GM23338 (cell line): ENCODE data around the gene GRIK4. TPM values are rescaled to one million over a fixed set of nuclear protein-coding genes. Genes with fewer than 3 reads are reported as not detected.

Experiments used
- ATAC-seq: fragments of 200-7000 bp; cut with Tn5 transposase; 3 replicates; pipeline ENCODE4 v1.9.1; 2020
- DNase-seq: peaks from one replicate; pipeline ENCODE4 v3.0.0-alpha.2; 2015; ENCODE audit warnings: low spot score
- H2AFZ ChIP-seq: fragments of 200-600 bp; sonication (generic); 2 replicates; pipeline ENCODE4 v1.8.0; 2016; ENCODE audit warnings: antibody characterized with exemption, mild to moderate bottlenecking, moderate library complexity
- H3F3A ChIP-seq: fragments of 200-600 bp; sonication (generic); replicated peaks from 2 replicates; pipeline ENCODE4 v1.8.0; 2017; ENCODE audit warnings: antibody characterized with exemption, mixed run types, low read depth
- H3K27ac ChIP-seq: fragments of 200-600 bp; sonication (generic); 2 replicates; pipeline ENCODE4 v1.6.1; 2016; ENCODE audit warnings: low read depth
- H3K27me3 ChIP-seq: fragments of 200-600 bp; sonication (generic); 2 replicates; pipeline ENCODE4 v1.8.0; 2016; ENCODE audit warnings: mild to moderate bottlenecking, mixed run types, moderate library complexity; ENCODE audit not compliant: insufficient read depth
- H3K36me3 ChIP-seq: fragments of 200-600 bp; sonication (generic); 2 replicates; pipeline ENCODE4 v1.8.0; 2016; ENCODE audit warnings: mild to moderate bottlenecking; ENCODE audit not compliant: insufficient read depth
- H3K4me1 ChIP-seq: fragments of 200-600 bp; sonication (generic); 2 replicates; pipeline ENCODE4 v1.8.0; 2016; ENCODE audit warnings: mild to moderate bottlenecking, moderate library complexity; ENCODE audit not compliant: insufficient read depth
- H3K4me2 ChIP-seq: fragments of 200-600 bp; sonication (generic); 2 replicates; pipeline ENCODE4 v1.7.1; 2017; ENCODE audit warnings: mixed run types
- H3K4me3 ChIP-seq: fragments of 200-600 bp; sonication (generic); 2 replicates; pipeline ENCODE4 v1.6.1; 2016; ENCODE audit warnings: mixed run types
- H3K79me2 ChIP-seq: fragments of 200-600 bp; sonication (generic); replicated peaks from 2 replicates; pipeline ENCODE4 v1.8.0; 2017; ENCODE audit warnings: mild to moderate bottlenecking; ENCODE audit not compliant: insufficient read depth
- H3K9me2 ChIP-seq: fragments of 200-600 bp; sonication (generic); 2 replicates; pipeline ENCODE4 v1.8.0; 2017; ENCODE audit not compliant: insufficient read depth
- H4K20me1 ChIP-seq: fragments of 200-600 bp; sonication (generic); replicated peaks from 2 replicates; pipeline ENCODE4 v1.8.0; 2017; ENCODE audit warnings: mild to moderate bottlenecking; ENCODE audit not compliant: insufficient read depth
- H3K27ac Mint-ChIP-seq: 2 replicates; pipeline ENCODE4 v1.8.0; 2020; ENCODE audit warnings: inconsistent platforms, mild to moderate bottlenecking, moderate library complexity, mixed read lengths
- H3K27me3 Mint-ChIP-seq: 3 replicates; pipeline ENCODE4 v1.8.0; 2022; ENCODE audit warnings: low read depth, mild to moderate bottlenecking, moderate library complexity, mixed read lengths, inconsistent platforms; ENCODE audit not compliant: insufficient read depth, poor library complexity
- H3K36me3 Mint-ChIP-seq: 3 replicates; pipeline ENCODE4 v1.8.0; 2021; ENCODE audit warnings: low read depth, mild to moderate bottlenecking, inconsistent platforms, moderate library complexity, mixed read lengths
- H3K4me1 Mint-ChIP-seq: 3 replicates; pipeline ENCODE4 v1.8.0; 2020; ENCODE audit warnings: mild to moderate bottlenecking, inconsistent platforms, mixed read lengths
- H3K4me3 Mint-ChIP-seq: 3 replicates; pipeline ENCODE4 v1.8.0; 2021; ENCODE audit warnings: moderate library complexity, mild to moderate bottlenecking, inconsistent platforms, mixed read lengths
- H3K9me3 Mint-ChIP-seq: 3 replicates; pipeline ENCODE4 v1.8.0; 2020; ENCODE audit warnings: moderate library complexity, mild to moderate bottlenecking, inconsistent platforms, mixed read lengths
- CREB1 ChIP-seq: fragments of 250-450 bp; sonication (Bioruptor Pico); IDR thresholded peaks from 2 replicates; pipeline ENCODE4 v1.5.0; 2020; ENCODE audit warnings: low read depth, mild to moderate bottlenecking, moderate library complexity
- CTCF ChIP-seq, 2 experiments: fragments of 200-600 bp in 1 of 2; sonication (generic) in 1 of 2; conservative IDR thresholded peaks; 2 replicates each; pipeline versions ENCODE4 v1.5.1 to v1.6.1; 2016 to 2017; ENCODE audit warnings: antibody characterized with exemption in 2 of 2, low read depth in 2 of 2, mild to moderate bottlenecking in 2 of 2, moderate library complexity in 1 of 2
- EZH2 ChIP-seq: fragments of 200-600 bp; sonication (generic); IDR thresholded peaks from one replicate; pipeline ENCODE4 v1.8.0; 2017; ENCODE audit warnings: antibody characterized with exemption, mild to moderate bottlenecking, low read depth; ENCODE audit not compliant: unreplicated experiment
- EZH2phosphoT487 ChIP-seq: fragments of 200-600 bp; sonication (generic); IDR thresholded peaks from one replicate; pipeline ENCODE4 v1.8.1; 2018; ENCODE audit warnings: antibody characterized with exemption; ENCODE audit not compliant: unreplicated experiment
- JUNB ChIP-seq: IDR thresholded peaks from one replicate; pipeline ENCODE4 v1.6.1; 2016; ENCODE audit warnings: antibody characterized with exemption; ENCODE audit not compliant: unreplicated experiment
- POLR2AphosphoS5 ChIP-seq: IDR thresholded peaks from 2 replicates; pipeline ENCODE4 v1.6.1; 2016; ENCODE audit warnings: antibody characterized with exemption, low read depth
- REST ChIP-seq: IDR thresholded peaks from one replicate; pipeline ENCODE4 v1.6.1; 2018; ENCODE audit warnings: antibody characterized with exemption; ENCODE audit not compliant: unreplicated experiment
- STAT1 ChIP-seq: IDR thresholded peaks from one replicate; pipeline ENCODE4 v1.6.1; 2016; ENCODE audit warnings: antibody characterized with exemption; ENCODE audit not compliant: unreplicated experiment
- ZNF114 ChIP-seq: fragments of 250-450 bp; sonication (Bioruptor Pico); IDR thresholded peaks from 2 replicates; pipeline ENCODE4 v1.5.0; 2020; ENCODE audit warnings: mild to moderate bottlenecking, moderate library complexity
- ZNF331 ChIP-seq: fragments of 250-450 bp; sonication (Bioruptor Pico); IDR thresholded peaks from 2 replicates; pipeline ENCODE4 v1.5.0; 2020; ENCODE audit warnings: low read depth, mild to moderate bottlenecking, moderate library complexity
- polyA plus RNA-seq: library from polyadenylated mRNA; unstranded; fragments of >200 nt; fragmentation: Nextera tagmentation; extraction: Ambion mirVana; gene quantifications from 2 replicates; pipeline ENCODE4 v1.2.1, GENCODE V29; 2016
- total RNA-seq: library from RNA; depleted of rRNA; stranded (reverse); fragments of >200 nt; shearing (Covaris generic); gene quantifications from 2 replicates; pipeline ENCODE4 v1.2.3, GENCODE V29; 2014
- TF ChIP-seq, protein P1 (sequence below): IDR thresholded peaks from 2 replicates; pipeline ENCODE4 v1.6.1; 2016; ENCODE audit warnings: antibody characterized with exemption
- TF ChIP-seq, protein P2 (sequence below): fragments of 250-450 bp; sonication (Bioruptor Pico); IDR thresholded peaks from 2 replicates; pipeline ENCODE4 v1.5.0; 2020; ENCODE audit warnings: mild to moderate bottlenecking, moderate library complexity

The GRIK4 gene
- total and polyA plus RNA-seq, 2 experiments from 2014 or later = 0.63 to 2.2 TPM

DNA sequence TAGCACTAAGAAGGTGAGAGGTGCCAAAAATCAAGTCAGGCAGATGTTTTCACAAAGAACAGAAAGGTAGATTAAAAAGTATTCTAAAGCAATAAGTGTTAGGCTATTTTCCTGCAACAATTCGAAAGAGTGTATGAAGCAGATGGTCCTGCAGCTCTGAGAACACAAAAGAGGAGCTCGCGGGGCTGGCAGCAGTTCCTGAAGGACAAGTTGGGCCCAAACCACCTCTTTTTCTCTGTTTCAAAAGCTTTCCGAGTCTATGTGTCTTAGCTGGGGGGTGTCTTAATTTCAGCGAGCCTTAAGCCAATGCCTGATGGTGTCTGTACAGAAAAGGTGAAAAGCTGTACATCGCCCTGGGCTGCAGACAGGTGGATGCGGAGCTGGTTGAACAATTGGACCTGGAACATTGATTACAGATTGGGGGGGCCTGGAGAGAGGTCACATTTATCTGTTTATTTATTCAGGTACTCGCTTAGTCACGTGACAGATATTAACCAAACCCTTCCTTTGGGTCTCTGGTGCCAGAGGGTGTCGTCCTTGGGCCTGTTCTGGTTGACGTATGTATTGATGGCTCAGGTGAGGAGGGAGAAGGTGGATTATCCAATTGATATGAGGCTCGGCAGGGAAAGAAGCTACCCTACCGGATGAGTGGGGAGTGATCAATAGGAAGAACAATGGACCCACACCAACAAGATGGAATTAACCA is 24.7 kb downstream of the GRIK4 start:
- Histone ChIP-seq H3K9me2 (no peaks in the 10 kb centered on the region), H3K79me2 (no peaks in the 10 kb centered on the region), H2AFZ (no peak overlapping the region), H3K27me3 (no peaks in the 10 kb centered on the region), H3K4me3 (no peak overlapping the region), H3K4me2 (no peak overlapping the region), H4K20me1 (no peaks in the 10 kb centered on the region), H3K36me3 (no peaks in the 10 kb centered on the region), H3F3A (no peaks in the 10 kb centered on the region), H3K4me1 (no peaks in the 10 kb centered on the region; the same call in 1 of the 2 replicates), H3K27ac (no peak overlapping the region)
- no peak for ATAC-seq
- no peak overlapping the region for H3K4me3 Mint-ChIP-seq
- no peak overlapping the region for H3K27ac Mint-ChIP-seq
- DNase-seq = no peak
- no peaks in the 10 kb centered on the region; the same call in 2 of the 3 replicates for H3K9me3 Mint-ChIP-seq
- H3K36me3 Mint-ChIP-seq = no peaks in the 10 kb centered on the region
- TF ChIP-seq ZNF114 (CRISPR knock-in tag) = no peak
- no peak for TF ChIP-seq ZNF331
- TF ChIP-seq, protein P1, sequence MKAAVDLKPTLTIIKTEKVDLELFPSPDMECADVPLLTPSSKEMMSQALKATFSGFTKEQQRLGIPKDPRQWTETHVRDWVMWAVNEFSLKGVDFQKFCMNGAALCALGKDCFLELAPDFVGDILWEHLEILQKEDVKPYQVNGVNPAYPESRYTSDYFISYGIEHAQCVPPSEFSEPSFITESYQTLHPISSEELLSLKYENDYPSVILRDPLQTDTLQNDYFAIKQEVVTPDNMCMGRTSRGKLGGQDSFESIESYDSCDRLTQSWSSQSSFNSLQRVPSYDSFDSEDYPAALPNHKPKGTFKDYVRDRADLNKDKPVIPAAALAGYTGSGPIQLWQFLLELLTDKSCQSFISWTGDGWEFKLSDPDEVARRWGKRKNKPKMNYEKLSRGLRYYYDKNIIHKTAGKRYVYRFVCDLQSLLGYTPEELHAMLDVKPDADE = no peak
- no peak for TF ChIP-seq CTCF (conservative IDR thresholded peaks at IDR 0.05; ENCODE audit: low read depth in 2 of 2)
- no peak for TF ChIP-seq POLR2AphosphoS5
- no peak for TF ChIP-seq CREB1 (CRISPR knock-in tag)
- TF ChIP-seq EZH2phosphoT487 = no peak
- TF ChIP-seq EZH2 = no peak
- TF ChIP-seq, protein P2, sequence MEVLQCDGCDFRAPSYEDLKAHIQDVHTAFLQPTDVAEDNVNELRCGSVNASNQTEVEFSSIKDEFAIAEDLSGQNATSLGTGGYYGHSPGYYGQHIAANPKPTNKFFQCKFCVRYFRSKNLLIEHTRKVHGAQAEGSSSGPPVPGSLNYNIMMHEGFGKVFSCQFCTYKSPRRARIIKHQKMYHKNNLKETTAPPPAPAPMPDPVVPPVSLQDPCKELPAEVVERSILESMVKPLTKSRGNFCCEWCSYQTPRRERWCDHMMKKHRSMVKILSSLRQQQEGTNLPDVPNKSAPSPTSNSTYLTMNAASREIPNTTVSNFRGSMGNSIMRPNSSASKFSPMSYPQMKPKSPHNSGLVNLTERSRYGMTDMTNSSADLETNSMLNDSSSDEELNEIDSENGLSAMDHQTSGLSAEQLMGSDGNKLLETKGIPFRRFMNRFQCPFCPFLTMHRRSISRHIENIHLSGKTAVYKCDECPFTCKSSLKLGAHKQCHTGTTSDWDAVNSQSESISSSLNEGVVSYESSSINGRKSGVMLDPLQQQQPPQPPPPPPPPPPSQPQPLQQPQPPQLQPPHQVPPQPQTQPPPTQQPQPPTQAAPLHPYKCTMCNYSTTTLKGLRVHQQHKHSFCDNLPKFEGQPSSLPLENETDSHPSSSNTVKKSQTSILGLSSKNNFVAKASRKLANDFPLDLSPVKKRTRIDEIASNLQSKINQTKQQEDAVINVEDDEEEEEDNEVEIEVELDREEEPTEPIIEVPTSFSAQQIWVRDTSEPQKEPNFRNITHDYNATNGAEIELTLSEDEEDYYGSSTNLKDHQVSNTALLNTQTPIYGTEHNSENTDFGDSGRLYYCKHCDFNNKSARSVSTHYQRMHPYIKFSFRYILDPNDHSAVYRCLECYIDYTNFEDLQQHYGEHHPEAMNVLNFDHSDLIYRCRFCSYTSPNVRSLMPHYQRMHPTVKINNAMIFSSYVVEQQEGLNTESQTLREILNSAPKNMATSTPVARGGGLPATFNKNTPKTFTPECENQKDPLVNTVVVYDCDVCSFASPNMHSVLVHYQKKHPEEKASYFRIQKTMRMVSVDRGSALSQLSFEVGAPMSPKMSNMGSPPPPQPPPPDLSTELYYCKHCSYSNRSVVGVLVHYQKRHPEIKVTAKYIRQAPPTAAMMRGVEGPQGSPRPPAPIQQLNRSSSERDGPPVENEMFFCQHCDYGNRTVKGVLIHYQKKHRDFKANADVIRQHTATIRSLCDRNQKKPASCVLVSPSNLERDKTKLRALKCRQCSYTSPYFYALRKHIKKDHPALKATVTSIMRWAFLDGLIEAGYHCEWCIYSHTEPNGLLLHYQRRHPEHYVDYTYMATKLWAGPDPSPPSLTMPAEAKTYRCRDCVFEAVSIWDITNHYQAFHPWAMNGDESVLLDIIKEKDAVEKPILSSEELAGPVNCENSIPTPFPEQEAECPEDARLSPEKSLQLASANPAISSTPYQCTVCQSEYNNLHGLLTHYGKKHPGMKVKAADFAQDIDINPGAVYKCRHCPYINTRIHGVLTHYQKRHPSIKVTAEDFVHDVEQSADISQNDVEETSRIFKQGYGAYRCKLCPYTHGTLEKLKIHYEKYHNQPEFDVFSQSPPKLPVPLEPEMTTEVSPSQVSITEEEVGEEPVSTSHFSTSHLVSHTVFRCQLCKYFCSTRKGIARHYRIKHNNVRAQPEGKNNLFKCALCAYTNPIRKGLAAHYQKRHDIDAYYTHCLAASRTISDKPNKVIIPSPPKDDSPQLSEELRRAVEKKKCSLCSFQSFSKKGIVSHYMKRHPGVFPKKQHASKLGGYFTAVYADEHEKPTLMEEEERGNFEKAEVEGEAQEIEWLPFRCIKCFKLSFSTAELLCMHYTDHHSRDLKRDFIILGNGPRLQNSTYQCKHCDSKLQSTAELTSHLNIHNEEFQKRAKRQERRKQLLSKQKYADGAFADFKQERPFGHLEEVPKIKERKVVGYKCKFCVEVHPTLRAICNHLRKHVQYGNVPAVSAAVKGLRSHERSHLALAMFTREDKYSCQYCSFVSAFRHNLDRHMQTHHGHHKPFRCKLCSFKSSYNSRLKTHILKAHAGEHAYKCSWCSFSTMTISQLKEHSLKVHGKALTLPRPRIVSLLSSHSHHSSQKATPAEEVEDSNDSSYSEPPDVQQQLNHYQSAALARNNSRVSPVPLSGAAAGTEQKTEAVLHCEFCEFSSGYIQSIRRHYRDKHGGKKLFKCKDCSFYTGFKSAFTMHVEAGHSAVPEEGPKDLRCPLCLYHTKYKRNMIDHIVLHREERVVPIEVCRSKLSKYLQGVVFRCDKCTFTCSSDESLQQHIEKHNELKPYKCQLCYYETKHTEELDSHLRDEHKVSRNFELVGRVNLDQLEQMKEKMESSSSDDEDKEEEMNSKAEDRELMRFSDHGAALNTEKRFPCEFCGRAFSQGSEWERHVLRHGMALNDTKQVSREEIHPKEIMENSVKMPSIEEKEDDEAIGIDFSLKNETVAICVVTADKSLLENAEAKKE (CRISPR knock-in tag) = no peak
- TF ChIP-seq STAT1 = no peak
- TF ChIP-seq JUNB = no peak
- no peak for TF ChIP-seq REST
- peaks cover 9% of the 10 kb centered on the region for H3K27me3 Mint-ChIP-seq
- peaks cover 14% of the 10 kb centered on the region for H3K4me1 Mint-ChIP-seq
